ENCODE measurements around the gene ANKRD18B.
"Not testable (repeated sequence)": the region's sequence is repeated elsewhere in the genome, so short reads cannot be mapped to it uniquely, and the experiment has no call there.

ANKRD18B gene

DNA sequence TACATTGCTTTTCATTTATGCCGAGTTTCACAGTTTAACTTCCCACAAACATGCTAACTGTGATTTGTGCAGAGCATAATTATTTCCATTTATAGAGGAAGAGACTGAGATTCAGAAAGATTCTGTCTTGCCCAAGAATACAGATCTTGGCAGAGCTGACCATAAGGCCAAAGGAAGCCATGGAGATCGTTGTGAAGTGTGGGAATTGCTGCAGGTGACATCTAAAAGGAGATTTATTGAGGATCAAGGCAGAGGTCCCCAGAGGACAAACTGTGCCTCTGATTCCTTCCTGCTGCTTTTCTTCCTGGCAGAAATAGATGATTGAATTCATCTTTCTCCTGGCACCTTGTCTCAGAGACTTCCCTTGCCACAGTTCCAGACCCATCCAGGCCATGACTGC is 88.4 kb downstream of the ANKRD18B start:
- DNase-seq (ENCODE audit: low spot score): not testable (repeated sequence)

GRCh38 chr9:33614001-33614687 is 90.1 kb downstream of the ANKRD18B start:
- no peak for DNase-seq (ENCODE audit: low spot score)

DNA sequence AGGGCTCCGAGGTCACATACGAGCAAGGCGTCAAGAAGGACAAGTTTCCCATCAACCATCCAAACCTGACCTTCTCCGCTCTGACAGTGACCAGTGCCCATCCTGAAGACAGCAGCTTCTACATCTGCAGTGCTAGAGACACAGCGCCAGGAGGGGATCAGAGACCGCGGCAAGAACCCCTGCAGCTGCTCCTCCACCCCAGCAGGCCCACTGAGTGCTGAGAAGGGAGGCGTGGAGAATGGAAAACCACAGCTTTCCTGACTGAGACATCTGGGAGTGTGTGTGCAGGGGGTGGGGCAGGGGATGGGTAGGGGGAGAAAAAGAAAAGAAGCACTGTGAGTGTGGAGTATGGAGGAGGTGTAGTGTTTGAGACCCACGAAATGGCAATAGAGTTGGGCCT is 94.3 kb downstream of the ANKRD18B start:
- not testable (repeated sequence) for DNase-seq (ENCODE audit: low spot score)

- DNase-seq (ENCODE audit: low spot score): no peak
Measured at GRCh38 chr9:33619666-33620404, 95.8 kb downstream of the ANKRD18B start.

DNA sequence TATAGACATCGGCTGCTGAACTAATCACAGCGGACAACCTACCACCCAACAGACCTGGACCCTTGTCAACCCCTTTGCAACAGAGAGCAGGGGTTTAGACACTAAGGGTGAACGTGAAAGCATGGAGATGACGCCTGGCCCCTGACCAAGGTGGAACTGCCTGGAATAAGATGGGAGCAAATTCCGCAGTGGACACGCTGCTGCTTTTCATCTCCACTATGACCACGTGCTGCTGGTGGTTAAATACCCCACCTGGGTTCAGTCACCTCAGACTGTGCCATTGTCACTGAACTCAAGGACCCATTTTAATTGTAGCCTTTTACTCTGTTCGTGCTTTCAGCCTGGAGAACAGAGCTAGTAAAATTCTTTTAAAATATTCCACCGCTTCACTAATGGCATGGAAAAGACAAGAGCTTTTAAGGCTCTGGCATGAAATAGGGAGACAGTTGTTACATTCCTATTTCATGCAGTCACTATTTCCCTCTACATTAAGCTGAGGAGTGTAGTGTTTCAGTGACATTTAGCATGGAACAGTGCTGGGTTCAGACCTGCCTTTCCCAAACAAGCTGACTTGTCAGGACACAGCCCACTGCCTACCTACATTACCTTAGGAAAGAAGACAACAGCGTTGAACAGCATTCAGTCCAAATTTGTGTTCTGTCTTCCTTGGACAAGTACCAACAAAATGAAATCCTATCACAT is 96.8 kb downstream of the ANKRD18B start:
- DNase-seq (ENCODE audit: low spot score): peak; percentile 24
